Spinal cord (tissue), 10 donors: ENCODE results near the gene FLRT2. TPM values are rescaled to one million over a fixed set of nuclear protein-coding genes. Genes with fewer than 3 reads are reported as not detected.

ENCODE experiments used
- DNase-seq, 6 donors: peaks; one replicate each; pipeline versions ENCODE4 v3.0.0 to v3.0.0-alpha.2; 2013 to 2015; ENCODE audit warnings: low spot score in 6 of 6, low read depth in 4 of 6
- H3K27ac ChIP-seq: one replicate; pipeline ENCODE4 v1.5.1; 2013; ENCODE audit warnings: low read depth, low read length, control low read depth
- H3K27me3 ChIP-seq: one replicate; pipeline ENCODE4 v1.6.1; 2013; ENCODE audit warnings: low read length; ENCODE audit not compliant: control insufficient read depth, insufficient read depth
- H3K36me3 ChIP-seq: one replicate; pipeline ENCODE4 v1.6.1; 2013; ENCODE audit warnings: low read length; ENCODE audit not compliant: control insufficient read depth, insufficient read depth
- H3K4me1 ChIP-seq: one replicate; pipeline ENCODE4 v1.6.1; 2013; ENCODE audit warnings: low read length; ENCODE audit not compliant: control insufficient read depth, insufficient read depth
- H3K4me3 ChIP-seq: one replicate; pipeline ENCODE4 v1.5.1; 2013; ENCODE audit warnings: low read depth, low read length, control low read depth
- H3K9me3 ChIP-seq: one replicate; pipeline ENCODE4 v1.6.1; 2013; ENCODE audit warnings: low read length; ENCODE audit not compliant: control insufficient read depth, insufficient read depth
- WGBS: methylation state at CpG from one replicate; pipeline ENCODE4 v1.1.5; 2013; ENCODE audit warnings: missing lambda C conversion rate; ENCODE audit not compliant: insufficient coverage; 5-methylcytosine and 5-hydroxymethylcytosine counted together
- polyA plus RNA-seq, 2 donors: library from polyadenylated mRNA; unstranded; fragments of 120-200 nt; gene quantifications; one replicate each; pipeline ENCODE4 v1.2.1, GENCODE V29; 2013; ENCODE audit not compliant: insufficient read length in 2 of 2
- total RNA-seq, 2 donors: library from RNA; depleted of rRNA in 1 of 2; stranded (reverse); fragments of 120-200 nt in 1 of 2; fragments of >200 nt in 1 of 2; gene quantifications; one replicate each; pipeline versions ENCODE4 v1.2.3 to v1.2.4, GENCODE V29; 2013 to 2014
- donor health status: healthy.

The FLRT2 gene
- total and polyA plus RNA-seq, 4 donors: 60.2 to 215 (median 65.3) TPM

- Histone ChIP-seq H3K36me3 (no peaks in the 10 kb centered on the region), H3K4me1 (peaks cover 20% of the 10 kb centered on the region), H3K4me3 (no peak overlapping the region), H3K27ac (no peak overlapping the region), H3K9me3 (no peaks in the 10 kb centered on the region), H3K27me3 (no peaks in the 10 kb centered on the region)
- WGBS: no CpG with 5 or more reads among the region's 1 CpG
- DNase-seq: no peak
Observed at GRCh38 chr14:85581691-85582090, 51.7 kb downstream of the FLRT2 start.

GRCh38 chr14:85583380-85583779 lies 53.4 kb downstream of the FLRT2 start:
- no peak overlapping the region for H3K4me3 ChIP-seq
- peaks cover 16% of the 10 kb centered on the region for H3K4me1 ChIP-seq
- 33% methylated on average over 2 of the region's 5 CpGs for WGBS
- no peaks in the 10 kb centered on the region for H3K27me3 ChIP-seq
- H3K9me3 ChIP-seq: no peaks in the 10 kb centered on the region
- DNase-seq: peak in 1 of 6 donors; percentile 49
- H3K27ac ChIP-seq: peak overlapping the region; percentile 40
- no peaks in the 10 kb centered on the region for H3K36me3 ChIP-seq

GRCh38 chr14:85584481-85584880 lies 54.5 kb downstream of the FLRT2 start:
- Histone ChIP-seq H3K27ac (no peak overlapping the region), H3K9me3 (no peaks in the 10 kb centered on the region), H3K27me3 (no peaks in the 10 kb centered on the region), H3K4me3 (no peak overlapping the region), H3K4me1 (peaks cover 10% of the 10 kb centered on the region), H3K36me3 (no peaks in the 10 kb centered on the region)
- WGBS: 56% methylated on average over 6 of the region's 6 CpGs
- DNase-seq: peak in 1 of 6 donors; percentile 46

DNA sequence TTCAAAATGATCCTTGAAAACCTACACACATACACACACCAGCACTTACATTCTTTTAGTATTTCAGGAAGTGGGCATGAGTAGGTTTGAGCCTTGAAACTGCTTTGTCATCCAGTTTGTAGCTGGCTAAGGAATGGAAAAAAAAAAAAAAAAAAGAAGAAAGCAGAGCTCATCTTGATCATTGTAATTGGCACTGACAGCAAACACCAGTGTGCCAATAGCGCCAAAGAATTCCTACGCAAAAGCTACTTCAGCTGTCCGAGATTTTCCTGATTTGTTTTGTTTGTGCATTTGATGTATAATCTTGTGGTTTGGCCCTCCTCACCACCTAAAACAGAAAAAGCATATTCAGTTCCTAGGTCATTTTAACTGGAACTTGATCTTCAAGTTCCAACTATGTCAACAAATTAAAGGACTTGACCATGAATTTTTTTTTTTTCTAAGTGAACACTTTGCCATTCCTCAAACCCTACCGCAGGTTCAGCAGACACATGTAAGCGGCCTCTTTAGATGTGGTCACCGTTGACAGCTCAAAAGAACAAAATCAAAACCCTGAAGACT lies 57.3 kb downstream of the FLRT2 start:
- Histone ChIP-seq H3K36me3 (no peaks in the 10 kb centered on the region), H3K4me3 (no peak overlapping the region), H3K9me3 (no peaks in the 10 kb centered on the region), H3K27ac (no peak overlapping the region), H3K4me1 (peaks cover 10% of the 10 kb centered on the region), H3K27me3 (no peaks in the 10 kb centered on the region)
- no peak for DNase-seq
- WGBS: no CpG with 5 or more reads among the region's 6 CpGs

GRCh38 chr14:85590784-85591183 lies 60.8 kb downstream of the FLRT2 start:
- Histone ChIP-seq H3K27ac (no peak overlapping the region), H3K36me3 (no peaks in the 10 kb centered on the region), H3K4me3 (no peak overlapping the region)

GRCh38 chr14:85594217-85594616 lies 64.3 kb downstream of the FLRT2 start:
- no CpG with 5 or more reads among the region's 3 CpGs for WGBS
- Histone ChIP-seq H3K9me3 (no peaks in the 10 kb centered on the region), H3K36me3 (no peaks in the 10 kb centered on the region), H3K4me1 (no peaks in the 10 kb centered on the region), H3K27ac (no peak overlapping the region), H3K27me3 (no peaks in the 10 kb centered on the region), H3K4me3 (no peak overlapping the region)
- DNase-seq: no peak

More at GRCh38 chr14:85590784-85591183, 60.8 kb downstream of the FLRT2 start:
- DNase-seq: no peak
- no peaks in the 10 kb centered on the region for H3K4me1 ChIP-seq
- no peaks in the 10 kb centered on the region for H3K9me3 ChIP-seq
- no peaks in the 10 kb centered on the region for H3K27me3 ChIP-seq

DNA sequence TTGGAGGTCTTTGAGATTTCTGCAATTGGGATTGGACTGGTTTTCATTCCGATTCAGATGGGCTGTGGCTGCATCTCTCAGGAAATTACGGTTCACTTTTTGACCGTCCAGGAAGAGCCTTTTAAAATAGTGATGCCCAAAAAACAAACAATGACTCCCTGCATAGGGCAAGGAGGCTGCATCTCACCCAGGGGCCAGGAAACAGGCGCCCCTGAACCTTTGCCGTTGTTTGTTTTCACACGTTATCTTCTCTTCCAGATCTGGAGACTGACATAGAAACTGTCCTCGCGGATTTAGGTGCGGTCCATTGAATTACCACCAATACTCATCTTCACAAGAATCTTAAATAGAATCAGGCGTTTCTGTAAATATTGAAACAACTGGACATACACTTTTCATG lies 66.0 kb downstream of the FLRT2 start:
- H3K9me3 ChIP-seq: no peaks in the 10 kb centered on the region
- no peak for DNase-seq
- WGBS: 84% methylated on average over 9 of the region's 10 CpGs
- H3K4me3 ChIP-seq: no peak overlapping the region
- no peak overlapping the region for H3K27ac ChIP-seq
- H3K36me3 ChIP-seq: no peaks in the 10 kb centered on the region
- no peaks in the 10 kb centered on the region for H3K4me1 ChIP-seq
- H3K27me3 ChIP-seq: no peaks in the 10 kb centered on the region

GRCh38 chr14:85596562-85596961 lies 66.6 kb downstream of the FLRT2 start:
- no peaks in the 10 kb centered on the region for H3K27me3 ChIP-seq
- H3K4me3 ChIP-seq: no peak overlapping the region
- WGBS: 80% methylated on average over 1 of the region's 4 CpGs
- no peaks in the 10 kb centered on the region for H3K9me3 ChIP-seq
- peak in 1 of 6 donors; percentile 45 for DNase-seq
- H3K27ac ChIP-seq: no peak overlapping the region
- H3K36me3 ChIP-seq: no peaks in the 10 kb centered on the region
- H3K4me1 ChIP-seq: no peaks in the 10 kb centered on the region

DNA sequence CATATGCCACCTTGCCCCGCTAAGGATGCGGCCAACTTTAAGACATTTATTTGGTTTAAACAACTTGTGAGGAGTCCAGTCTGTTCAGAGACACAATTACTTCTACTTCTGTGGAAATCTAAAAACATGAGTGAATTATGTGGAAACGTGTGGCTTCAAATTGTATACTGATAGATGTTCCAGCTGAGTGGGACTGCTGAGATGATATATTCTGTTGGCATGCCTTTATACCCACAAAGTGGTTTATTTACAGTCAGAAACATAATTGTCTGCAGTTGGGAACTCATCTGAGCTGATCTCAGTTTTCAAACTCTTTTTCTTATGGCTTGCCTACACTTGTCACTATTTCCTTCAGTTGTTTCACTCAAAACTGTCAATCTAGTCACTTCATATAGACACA lies 67.8 kb downstream of the FLRT2 start:
- WGBS: no CpG with 5 or more reads among the region's 3 CpGs

DNA sequence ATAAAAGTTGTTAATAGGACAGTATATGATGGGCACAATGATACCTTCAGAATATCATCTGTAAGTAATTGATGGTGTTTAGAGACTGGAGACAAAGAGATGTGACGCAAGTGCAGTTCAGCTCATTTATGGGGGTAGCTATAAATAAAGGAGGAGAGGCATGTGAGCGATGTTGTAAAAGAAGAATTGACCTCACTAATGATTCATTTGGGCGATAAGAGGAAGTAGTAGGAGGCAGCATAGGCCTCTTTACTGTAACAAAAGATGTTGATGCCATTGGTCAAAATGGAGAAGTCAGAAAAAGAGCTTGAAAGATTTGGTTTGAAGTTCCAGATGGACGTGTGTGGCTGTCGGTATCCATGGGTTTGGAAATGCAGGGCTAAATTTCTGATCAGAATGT lies 70.0 kb downstream of the FLRT2 start:
- Histone ChIP-seq H3K27me3 (no peaks in the 10 kb centered on the region), H3K4me1 (no peaks in the 10 kb centered on the region), H3K9me3 (no peaks in the 10 kb centered on the region), H3K36me3 (no peaks in the 10 kb centered on the region), H3K4me3 (no peak overlapping the region), H3K27ac (no peak overlapping the region)
- 57% methylated on average over 5 of the region's 5 CpGs for WGBS
- DNase-seq: no peak

More for the DNA sequence above, 67.8 kb downstream of the FLRT2 start:
- no peaks in the 10 kb centered on the region for H3K9me3 ChIP-seq
- no peak for DNase-seq
- no peaks in the 10 kb centered on the region for H3K36me3 ChIP-seq
- no peak overlapping the region for H3K27ac ChIP-seq
- H3K4me1 ChIP-seq: no peaks in the 10 kb centered on the region
- H3K27me3 ChIP-seq: no peaks in the 10 kb centered on the region
- H3K4me3 ChIP-seq: no peak overlapping the region
